Sigmoid colon (tissue), 4 donors: ENCODE measurements around the gene STARD13.

Experiments used
- CTCF ChIP-seq, 4 experiments: fragments of 450-650 bp in 3 of 4; fragments of 200-600 bp in 1 of 4; IDR thresholded peaks; one replicate each; pipeline ENCODE4 v1.5.1; 2016 to 2019; ENCODE audit warnings: antibody characterized with exemption in 4 of 4, mild to moderate bottlenecking in 3 of 4, moderate library complexity in 2 of 4
- EP300 ChIP-seq, 4 donors: sonication (generic); formaldehyde crosslinking; IDR thresholded peaks; one replicate each; pipeline ENCODE4 v1.6.1; 2017; ENCODE audit warnings: antibody characterized with exemption in 4 of 4
- POLR2A ChIP-seq, 2 donors: fragments of 450-650 bp; IDR thresholded peaks; one replicate each; pipeline ENCODE4 v1.6.1; 2016; ENCODE audit warnings: antibody characterized with exemption in 2 of 2, mild to moderate bottlenecking in 2 of 2, moderate library complexity in 2 of 2

- TF ChIP-seq CTCF (IDR thresholded peaks at IDR 0.05) = no peak
- no peak for TF ChIP-seq POLR2A (IDR thresholded peaks at IDR 0.05)
- no peak for TF ChIP-seq EP300 (IDR thresholded peaks at IDR 0.05)
Observed at GRCh38 chr13:33328701-33329100, 43.1 kb upstream of the STARD13 start.
